Hair follicular keratinocyte (primary cell): ENCODE results near the gene DACH1. TPM values are rescaled to one million over a fixed set of nuclear protein-coding genes. Genes with fewer than 3 reads are reported as not detected.

ENCODE experiments used
- total RNA-seq: library from RNA; depleted of rRNA; stranded (reverse); fragments of >200 nt; gene quantifications from 2 replicates; pipeline ENCODE4 v1.2.3, GENCODE V29; 2015

Gene DACH1
- total RNA-seq, result not detected in 2 replicates

DNA sequence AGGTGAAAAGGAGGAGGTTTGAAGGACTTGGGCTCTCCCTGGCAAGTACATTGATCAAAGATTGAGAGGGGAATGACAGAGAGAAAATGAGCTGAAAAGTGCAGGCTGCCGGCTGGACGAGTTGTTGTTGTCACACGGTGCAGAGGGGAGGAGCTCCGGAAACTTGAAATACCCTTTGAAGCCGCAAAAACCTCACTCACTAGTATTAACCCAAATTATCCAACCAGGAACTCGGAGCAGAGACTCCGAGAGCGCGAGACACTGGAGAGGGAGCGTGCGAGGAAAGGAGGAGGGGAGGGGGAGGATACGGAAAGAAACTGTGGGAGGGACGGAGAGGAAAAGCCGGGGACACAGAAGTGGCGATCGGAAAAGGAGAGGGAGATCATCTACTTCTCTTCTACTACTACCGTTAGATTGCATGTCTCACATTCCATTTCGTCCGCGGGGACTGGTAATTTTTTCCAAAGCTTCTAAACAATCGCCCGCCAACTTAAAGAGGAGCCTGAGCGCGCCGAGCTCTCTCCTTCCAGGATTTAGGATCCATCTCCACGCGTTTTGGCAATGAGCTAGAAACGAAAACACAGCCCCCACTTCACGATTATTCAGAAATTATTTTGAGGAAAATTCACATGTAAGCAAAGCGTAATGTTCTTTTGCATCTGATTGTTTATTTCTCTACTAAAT lies at the start of gene DACH1:
Gene DACH1 (minus strand): TSS at position 74 of the 684 bp plus-strand sequence.

